OCI-LY7 (cell line): ENCODE measurements around the gene CIITA. TPM values are rescaled to one million over a fixed set of nuclear protein-coding genes. Genes with fewer than 3 reads are reported as not detected.

ENCODE experiments used
- BruUV-seq: library from RNA; stranded (reverse); fragments of 400-500 nt; replicated peaks from 2 replicates; lab custom pipeline; 2021; lab: Mats Ljungman, UMichigan
- CTCF ChIA-PET: fragments of 300-600 bp; sonication (Branson Sonifier 250); formaldehyde crosslinking; loops from one replicate; lab custom pipeline; 2022; ENCODE audit warnings: antibody characterized with exemption; ENCODE audit not compliant: unreplicated experiment; lab: Charles Lee
- POLR2A ChIA-PET: fragments of 300-600 bp; sonication (Branson Sonifier 250); formaldehyde crosslinking; loops from one replicate; lab custom pipeline; 2022; ENCODE audit warnings: antibody characterized with exemption; lab: Charles Lee
- DNase-seq: peaks from one replicate; pipeline ENCODE4 v3.0.0-alpha.2; 2015; ENCODE audit warnings: low spot score
- H2AFZ ChIP-seq: fragments of 200-600 bp; sonication (generic), shearing (Covaris generic); 2 replicates; pipeline ENCODE4 v1.6.1; 2014; ENCODE audit warnings: mild to moderate bottlenecking, antibody characterized with exemption, low read length, moderate library complexity
- H3K27ac ChIP-seq: fragments of 200-600 bp; sonication (generic); 2 replicates; pipeline ENCODE4 v1.5.1; 2014; ENCODE audit warnings: mixed run types, low read depth, mild to moderate bottlenecking, moderate library complexity, low read length, inconsistent platforms; ENCODE audit not compliant: poor library complexity, severe bottlenecking
- H3K36me3 ChIP-seq: fragments of 200-600 bp; sonication (generic); 2 replicates; pipeline ENCODE4 v1.6.1; 2014; ENCODE audit warnings: mild to moderate bottlenecking, antibody characterized with exemption, low read length, moderate library complexity, mixed read lengths; ENCODE audit not compliant: insufficient read depth
- H3K4me1 ChIP-seq: fragments of 200-600 bp; sonication (generic); 2 replicates; pipeline ENCODE4 v1.5.1; 2014; ENCODE audit warnings: mild to moderate bottlenecking, low read length; ENCODE audit not compliant: insufficient read depth, poor library complexity, severe bottlenecking
- H3K4me2 ChIP-seq: fragments of 200-600 bp; sonication (generic); 2 replicates; pipeline ENCODE4 v1.6.1; 2014; ENCODE audit warnings: mild to moderate bottlenecking, low read length
- H3K4me3 ChIP-seq: fragments of 200-600 bp; sonication (generic); 2 replicates; pipeline ENCODE4 v1.5.1; 2014; ENCODE audit warnings: mild to moderate bottlenecking, low read depth, low read length; ENCODE audit not compliant: poor library complexity, severe bottlenecking
- H3K79me2 ChIP-seq: fragments of 200-600 bp; sonication (generic); 2 replicates; pipeline ENCODE4 v1.6.1; 2016; ENCODE audit warnings: low read depth, mild to moderate bottlenecking, low read length, moderate library complexity, mixed read lengths; ENCODE audit not compliant: insufficient read depth
- H3K9me2 ChIP-seq: fragments of 200-600 bp; sonication (generic); 2 replicates; pipeline ENCODE4 v1.6.1; 2016; ENCODE audit warnings: mild to moderate bottlenecking, low read length, mixed read lengths; ENCODE audit not compliant: insufficient read depth
- H3K9me3 ChIP-seq: fragments of 200-600 bp; sonication (generic); 2 replicates; pipeline ENCODE4 v1.6.1; 2014; ENCODE audit warnings: mild to moderate bottlenecking, mixed run types, low read length, mixed read lengths
- H4K20me1 ChIP-seq: fragments of 200-600 bp; sonication (generic); 2 replicates; pipeline ENCODE4 v1.6.1; 2014; ENCODE audit warnings: mild to moderate bottlenecking, antibody characterized with exemption, low read length, moderate library complexity, mixed read lengths; ENCODE audit not compliant: insufficient read depth
- CTCF ChIP-seq: fragments of 200-600 bp; sonication (generic); conservative IDR thresholded peaks from 2 replicates; pipeline ENCODE4 v1.5.1; 2014; ENCODE audit warnings: mild to moderate bottlenecking, antibody characterized with exemption, low read length, moderate library complexity, mixed read lengths
- EZH2phosphoT487 ChIP-seq: fragments of 200-600 bp; sonication (generic); IDR thresholded peaks from 2 replicates; pipeline ENCODE4 v1.6.1; 2018; ENCODE audit warnings: low read depth, borderline replicate concordance, mild to moderate bottlenecking, mixed run types, antibody characterized with exemption, low read length, moderate library complexity, mixed read lengths
- intact Hi-C: fragments of 100-400 bp; cut with micrococcal nuclease; formaldehyde crosslinking; loops from one replicate; pipeline ENCODE4 v1.10.0; 2022; ENCODE audit not compliant: unreplicated experiment
- total RNA-seq, 2 experiments: library from RNA; depleted of rRNA in 1 of 2; stranded (reverse); fragments of >200 nt in 1 of 2; shearing (Covaris generic) in 1 of 2; gene quantifications; 2 replicates each; pipeline ENCODE4 v1.2.3, GENCODE V29; 2014 to 2022

Gene CIITA
- total RNA-seq, 2 experiments from 2014 or later: 68.7 to 101 TPM

- Histone ChIP-seq H3K9me3 (no peaks in the 10 kb centered on the region), H2AFZ (no peak overlapping the region), H4K20me1 (peaks cover 13% of the 10 kb centered on the region; the same call in 1 of the 2 replicates), H3K27ac (no peak overlapping the region), H3K79me2 (peaks cover 22% of the 10 kb centered on the region; the same call in 1 of the 2 replicates), H3K4me2 (0 out of 2 replicates have a peak overlapping the region, but pooled peaks have one; percentile 9), H3K36me3 (peaks cover 46% of the 10 kb centered on the region), H3K4me3 (no peak overlapping the region), H3K4me1 (peaks cover 44% of the 10 kb centered on the region), H3K9me2 (no peaks in the 10 kb centered on the region)
- TF ChIP-seq CTCF: no peak
- TF ChIP-seq EZH2phosphoT487: no peak
- CTCF ChIA-PET: no interaction called here
- BruUV-seq: no TSS peak
- no peak for DNase-seq
- intact Hi-C loops: no loop called here
- POLR2A ChIA-PET: interaction anchor here (0.7 kb wide), 1 partner anchor 678 kb away, joined by 5 read pairs; no protein-coding TSS in a partner anchor
These were observed 80.9 kb downstream of the CIITA start for GRCh38 chr16:10957771-10958482.

- no TSS peak for BruUV-seq
- H3K79me2 ChIP-seq: peaks cover 18% of the 10 kb centered on the region; the same call in 1 of the 2 replicates
- H3K9me2 ChIP-seq: no peaks in the 10 kb centered on the region
- peaks cover 40% of the 10 kb centered on the region for H3K4me1 ChIP-seq
- no peak for DNase-seq
- ChIA-PET POLR2A (interaction anchor here (0.6 to 1.0 kb wide), 2 partner anchors 9 to 293 kb away, joined by 3 to 4 read pairs; no protein-coding TSS in a partner anchor), CTCF (no interaction called here)
- intact Hi-C loops: no loop called here
- H3K27ac ChIP-seq: no peak overlapping the region
- no peak overlapping the region for H3K4me2 ChIP-seq
- TF ChIP-seq CTCF (no peak), EZH2phosphoT487 (no peak)
- H3K36me3 ChIP-seq: peaks cover 57% of the 10 kb centered on the region
- no peaks in the 10 kb centered on the region for H3K9me3 ChIP-seq
- no peak overlapping the region for H3K4me3 ChIP-seq
- peaks cover 13% of the 10 kb centered on the region; the same call in 1 of the 2 replicates for H4K20me1 ChIP-seq
- no peak overlapping the region for H2AFZ ChIP-seq
These were observed 82.2 kb downstream of the CIITA start for GRCh38 chr16:10959161-10959560.

GRCh38 chr16:10961231-10961630, 84.2 kb downstream of the CIITA start:
- Histone ChIP-seq H4K20me1 (no peaks in the 10 kb centered on the region), H3K79me2 (no peaks in the 10 kb centered on the region; the same call in 1 of the 2 replicates), H3K9me2 (no peaks in the 10 kb centered on the region), H3K4me1 (peaks cover 35% of the 10 kb centered on the region), H2AFZ (no peak overlapping the region), H3K27ac (no peak overlapping the region), H3K9me3 (no peaks in the 10 kb centered on the region), H3K4me3 (no peak overlapping the region), H3K36me3 (peaks cover 78% of the 10 kb centered on the region), H3K4me2 (no peak overlapping the region)
- ChIA-PET POLR2A (interaction anchor here (0.6 to 1.1 kb wide), 3 partner anchors 10 to 445 kb away, joined by 3 to 6 read pairs (median 3); no protein-coding TSS in a partner anchor), CTCF (no interaction called here)
- no peak for TF ChIP-seq CTCF
- no peak for TF ChIP-seq EZH2phosphoT487
- BruUV-seq: no TSS peak
- no peak for DNase-seq
- intact Hi-C loops: no loop called here
